GM18505 (cell line): ENCODE measurements around the gene NLK.
"Not testable (repeated sequence)": the region's sequence is repeated elsewhere in the genome, so short reads cannot be mapped to it uniquely, and the experiment has no call there.

Source experiments
- ATAC-seq: cut with Tn5 transposase; IDR thresholded peaks from one replicate; pipeline ENCODE4 v1.9.1; 2021; ENCODE audit not compliant: unreplicated experiment
- POLR2A ChIP-seq: IDR thresholded peaks from 4 replicates; pipeline ENCODE4 v1.6.1; 2011; ENCODE audit warnings: borderline replicate concordance; ENCODE audit not compliant: insufficient read depth, insufficient read length; ENCODE audit errors: extremely low read depth

NLK gene

DNA sequence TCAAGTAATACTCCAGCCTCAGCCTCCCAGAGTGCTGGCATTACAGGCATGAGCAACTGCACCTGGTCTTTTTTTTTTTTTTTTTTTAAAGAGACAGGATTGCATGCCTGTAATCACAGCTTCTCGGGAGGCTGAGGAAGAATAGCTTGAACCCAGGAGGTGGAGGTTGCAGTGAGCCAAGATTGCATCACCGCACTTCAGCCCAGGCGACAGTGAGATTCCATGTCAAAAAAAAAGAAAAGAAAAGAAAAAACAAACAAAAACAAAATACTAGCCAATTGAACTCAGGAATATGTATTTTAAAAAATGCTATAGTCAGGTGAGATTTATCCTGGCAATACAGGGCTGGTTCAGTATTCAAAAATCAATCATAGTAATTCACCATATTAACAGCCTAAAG, 158.8 kb downstream of the NLK start:
- no peak for TF ChIP-seq POLR2A
- no peak for ATAC-seq

DNA sequence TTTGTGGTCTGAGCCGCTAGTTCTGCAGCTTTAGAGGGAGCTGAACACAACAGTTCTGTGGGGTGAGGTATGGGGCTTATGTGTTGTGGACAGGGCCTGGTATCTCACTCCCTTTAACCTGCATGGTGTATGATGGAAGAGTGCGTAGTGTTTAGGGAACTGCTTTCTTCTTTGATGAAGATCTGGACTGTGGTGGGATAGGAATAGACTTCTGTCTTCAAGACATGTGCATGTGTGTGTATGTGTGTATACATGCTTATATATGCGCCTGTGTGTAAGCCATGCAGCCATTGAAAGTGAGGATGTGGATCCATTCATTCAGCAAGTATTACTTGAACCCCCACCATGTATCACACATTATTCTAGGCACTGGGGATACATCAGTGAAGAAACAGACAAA, 161.8 kb downstream of the NLK start:
- TF ChIP-seq POLR2A: no peak
- ATAC-seq: no peak

DNA sequence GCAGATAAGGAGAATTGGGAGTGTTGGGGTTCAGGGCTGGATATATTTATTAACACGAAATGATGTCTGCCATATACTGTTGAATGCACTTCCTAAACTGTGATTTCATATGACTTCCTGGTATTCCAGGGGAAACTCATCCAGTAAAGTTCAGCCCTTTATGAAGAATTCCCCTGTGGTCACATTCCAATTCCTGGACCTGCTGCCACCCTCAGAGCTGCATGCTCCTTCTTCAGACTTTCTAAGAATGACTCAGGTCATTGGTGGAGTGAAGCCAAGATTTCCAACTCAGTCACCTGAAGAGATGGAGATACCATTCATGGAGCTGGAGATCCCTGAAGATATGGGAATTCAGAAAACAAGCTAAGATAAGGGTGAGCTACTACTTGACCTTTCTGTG, 162.3 kb downstream of the NLK start:
- no peak for TF ChIP-seq POLR2A
- no peak for ATAC-seq

DNA sequence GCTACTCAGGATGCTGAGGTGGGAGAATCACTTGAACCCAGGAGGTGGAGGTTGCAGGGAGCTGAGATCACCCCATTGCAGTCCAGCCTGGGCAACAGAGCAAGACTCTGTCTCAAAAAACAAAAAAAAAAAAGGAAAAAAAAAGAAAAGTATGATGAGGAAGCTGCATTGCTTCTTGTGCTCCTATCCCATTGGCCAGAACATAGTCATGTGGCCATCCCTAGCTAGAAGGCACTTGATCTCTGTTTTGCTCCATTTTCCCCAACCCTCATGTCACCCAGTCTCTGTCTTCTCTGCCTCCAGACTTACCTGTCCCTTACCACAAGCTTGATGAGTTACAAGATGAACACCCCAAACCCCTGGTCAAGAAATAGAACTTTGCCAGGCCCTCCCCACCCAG, 163.8 kb downstream of the NLK start:
- no peak for TF ChIP-seq POLR2A
- ATAC-seq: no peak

DNA sequence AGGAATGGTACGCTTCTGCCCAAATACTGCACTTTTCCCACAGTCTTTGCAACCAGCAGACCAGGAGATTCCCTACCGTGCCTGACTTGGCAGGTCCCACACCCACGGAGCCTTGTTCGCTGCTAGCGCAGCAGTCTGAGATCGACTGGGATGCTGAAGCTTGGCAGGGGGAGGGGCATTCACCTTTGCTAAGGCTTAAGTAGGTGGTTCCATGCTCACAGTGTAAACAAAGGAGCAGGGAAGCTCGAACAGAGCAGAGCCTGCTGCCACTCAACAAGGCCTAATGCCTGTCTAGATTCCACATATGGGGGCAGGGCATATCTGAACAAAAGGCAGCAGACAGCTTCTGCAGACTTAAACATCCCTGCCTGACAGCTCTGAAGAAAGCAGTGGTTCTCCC, 169.3 kb downstream of the NLK start:
- ATAC-seq: no peak
- no peak for TF ChIP-seq POLR2A

DNA sequence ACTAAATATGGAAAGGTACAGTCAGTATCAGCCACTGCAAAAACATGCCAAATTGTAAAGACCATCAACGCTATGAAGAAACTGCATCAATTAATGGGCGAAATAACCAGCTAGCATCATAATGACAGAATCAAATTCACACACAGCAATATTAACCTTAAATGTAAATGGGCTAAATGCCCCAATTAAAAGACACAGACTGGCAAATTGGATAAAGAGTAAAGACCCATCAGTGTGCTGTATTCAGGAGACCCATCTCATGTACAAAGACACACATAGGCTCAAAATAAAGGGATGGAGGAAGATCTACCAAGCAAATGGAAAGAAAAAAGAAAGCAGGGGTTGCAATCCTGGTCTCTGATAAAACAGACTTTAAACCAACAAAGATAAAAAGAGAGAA, 171.1 kb downstream of the NLK start:
- ATAC-seq: not testable (repeated sequence)

DNA sequence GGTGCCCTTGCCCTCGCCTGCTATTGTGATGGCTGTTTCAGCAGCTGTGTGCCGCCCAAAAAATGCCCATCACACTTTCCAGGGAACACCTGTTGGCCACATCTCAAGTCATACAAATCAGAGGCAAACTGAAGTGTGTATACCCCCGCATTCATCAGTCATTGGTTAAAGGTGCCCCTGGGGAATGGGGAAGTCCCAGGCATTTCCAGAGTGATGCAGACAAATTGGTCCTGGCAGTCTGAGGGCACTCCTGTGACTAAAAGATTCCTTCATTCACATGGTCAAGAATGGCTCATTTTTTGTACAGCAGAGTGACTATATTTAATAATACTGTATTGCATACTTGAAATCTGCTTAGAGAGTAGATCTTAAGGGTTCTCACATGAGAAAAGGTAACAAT, 173.6 kb downstream of the NLK start:
- no peak for TF ChIP-seq POLR2A
- no peak for ATAC-seq

DNA sequence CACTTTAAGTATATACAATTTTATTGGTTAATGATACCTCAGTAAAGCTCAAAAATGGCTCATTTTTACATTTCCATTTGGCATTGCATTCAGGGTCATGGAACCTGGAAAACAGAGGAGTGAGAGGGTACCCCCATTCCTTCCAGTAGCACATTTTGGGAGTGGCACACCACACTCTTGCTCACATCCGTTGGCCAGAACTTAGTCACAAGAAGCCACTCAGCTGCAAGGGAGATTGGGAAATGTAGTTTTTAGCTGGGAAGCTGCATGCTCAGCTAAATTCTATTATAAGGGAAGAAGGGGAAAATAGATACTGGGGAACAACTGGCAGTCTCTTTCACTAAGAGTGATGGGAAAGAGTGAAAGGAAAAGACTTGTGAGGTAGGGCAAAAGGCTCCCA, 174.1 kb downstream of the NLK start:
- TF ChIP-seq POLR2A: no peak
- no peak for ATAC-seq

DNA sequence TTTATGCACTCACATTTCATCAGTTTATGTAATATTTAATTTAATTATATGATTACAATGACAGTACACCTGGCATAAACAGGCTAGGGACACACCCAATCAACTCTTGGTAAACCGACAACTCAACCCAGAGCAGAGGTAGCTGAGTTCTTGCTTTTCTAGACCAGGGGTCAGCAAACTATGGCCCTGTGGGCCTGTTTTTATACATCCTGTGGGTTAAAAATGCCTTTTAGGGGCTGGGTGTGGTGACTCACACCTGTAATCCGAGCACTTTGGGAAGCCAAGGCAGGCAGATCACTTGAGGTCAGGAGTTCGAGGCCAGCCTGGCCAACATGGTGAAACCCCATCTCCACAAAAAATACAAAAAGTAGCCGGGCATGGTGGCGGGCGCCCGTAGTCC, 177.3 kb downstream of the NLK start:
- ATAC-seq: no peak

DNA sequence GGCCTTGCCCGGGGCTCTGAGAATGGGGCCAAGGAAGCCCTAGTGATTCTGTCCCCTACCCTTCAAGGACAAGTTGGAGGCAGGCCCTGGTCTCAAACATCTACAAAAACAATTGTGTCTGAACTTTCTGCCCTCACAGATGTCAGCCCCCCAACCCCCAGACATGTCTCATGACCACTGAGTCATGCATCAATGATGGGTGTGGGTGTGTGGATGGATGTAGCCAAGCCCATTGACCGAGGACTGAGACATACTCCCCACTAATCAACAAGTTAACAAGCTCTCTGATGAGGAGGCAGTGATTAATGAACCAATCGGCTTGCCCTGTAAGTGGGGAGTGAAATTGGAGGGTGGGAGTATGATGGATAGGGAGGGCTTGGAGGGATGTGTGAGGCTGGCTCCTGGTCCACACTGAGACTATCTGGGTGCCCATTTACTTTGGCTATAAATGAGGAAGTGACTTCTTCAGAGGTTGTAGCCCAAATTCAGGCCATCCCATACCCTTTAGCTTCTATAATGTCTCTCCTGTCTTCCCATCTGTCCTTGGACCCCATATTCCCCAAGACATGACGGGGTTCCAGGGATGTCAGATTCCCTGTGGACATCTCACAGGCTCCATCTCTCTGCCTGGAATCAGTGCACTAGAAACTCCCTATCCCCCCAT, 179.4 kb downstream of the NLK start:
- no peak for ATAC-seq
- no peak for TF ChIP-seq POLR2A

More for the DNA sequence above, 177.3 kb downstream of the NLK start:
- no peak for TF ChIP-seq POLR2A

DNA sequence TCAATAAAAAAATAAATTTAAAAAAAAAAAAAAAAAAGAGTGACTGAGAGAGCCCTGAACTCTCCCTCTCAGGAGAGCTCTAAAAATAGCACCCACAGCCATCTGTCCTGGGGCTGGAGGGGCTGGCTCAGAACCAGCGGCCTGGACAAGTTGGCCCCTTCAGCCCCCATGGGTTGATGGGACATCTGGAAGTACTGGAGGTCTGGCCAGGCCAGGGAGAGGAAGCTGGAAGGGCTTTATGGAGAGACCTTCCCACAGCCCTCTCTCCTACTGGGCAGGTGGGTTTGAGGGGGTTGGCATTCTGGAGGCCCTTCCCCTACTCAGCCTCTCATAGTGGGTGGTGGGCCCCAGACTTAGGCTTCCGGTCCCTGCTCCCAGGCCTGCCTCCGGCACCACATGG, 182.8 kb downstream of the NLK start:
- no peak for TF ChIP-seq POLR2A
- ATAC-seq: no peak

DNA sequence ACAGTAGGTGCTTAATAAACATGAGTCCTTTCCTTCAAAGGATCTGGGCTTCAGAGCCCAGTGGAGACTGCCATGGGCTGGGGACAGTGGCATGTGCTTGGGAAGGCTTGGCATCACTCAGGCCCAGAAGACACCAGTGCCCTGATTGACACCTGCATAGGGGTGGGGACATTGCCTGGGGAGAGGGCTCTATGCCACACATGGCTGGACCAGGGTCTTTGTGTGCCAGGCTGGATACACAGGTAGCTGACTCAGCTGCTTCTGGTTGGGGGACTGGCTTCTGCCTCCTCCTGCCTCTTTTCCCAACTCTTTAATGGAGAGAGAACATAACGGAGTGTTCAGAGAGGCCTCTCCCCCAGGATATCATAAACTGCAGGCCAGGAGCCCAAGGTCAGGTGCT, 183.4 kb downstream of the NLK start:
- ATAC-seq: no peak
- TF ChIP-seq POLR2A: no peak

DNA sequence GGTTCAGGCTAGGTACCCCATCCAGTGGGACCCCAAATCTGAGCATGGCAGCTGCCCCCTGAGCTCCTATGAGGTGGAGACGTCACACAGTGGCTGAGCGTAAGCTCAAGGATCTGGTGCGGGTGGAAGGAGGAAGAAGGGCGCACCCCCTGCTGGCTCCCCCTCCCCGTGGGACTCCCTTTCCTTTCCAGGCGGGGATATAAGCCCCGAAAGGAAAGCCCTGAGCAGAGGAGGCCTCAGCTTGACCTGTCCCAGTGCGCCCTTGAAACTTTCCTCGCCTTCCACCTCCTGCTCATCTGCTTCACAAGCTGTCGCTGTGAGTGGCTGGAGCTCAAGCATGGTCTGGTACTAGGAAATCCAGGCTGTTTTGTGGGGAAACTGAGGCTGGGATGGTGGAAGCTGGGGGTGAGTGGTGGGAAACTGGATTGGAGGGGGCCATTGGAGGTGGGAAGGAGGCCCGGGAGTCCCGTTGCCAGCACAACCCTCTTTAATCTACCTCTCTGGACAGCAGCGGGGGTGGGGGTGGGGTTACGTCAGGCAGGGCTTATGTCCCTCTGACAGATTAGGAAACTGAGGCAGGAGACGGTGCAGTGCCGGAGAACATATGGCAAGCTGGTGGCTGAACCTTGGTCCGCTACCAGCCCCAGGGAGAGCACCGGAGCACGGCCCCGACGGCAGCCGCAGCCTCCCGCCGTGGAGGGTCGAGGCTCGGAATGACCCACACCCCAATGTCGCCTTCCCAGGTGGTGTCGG, 184.3 kb downstream of the NLK start:
- no peak for ATAC-seq
- TF ChIP-seq POLR2A: no peak

DNA sequence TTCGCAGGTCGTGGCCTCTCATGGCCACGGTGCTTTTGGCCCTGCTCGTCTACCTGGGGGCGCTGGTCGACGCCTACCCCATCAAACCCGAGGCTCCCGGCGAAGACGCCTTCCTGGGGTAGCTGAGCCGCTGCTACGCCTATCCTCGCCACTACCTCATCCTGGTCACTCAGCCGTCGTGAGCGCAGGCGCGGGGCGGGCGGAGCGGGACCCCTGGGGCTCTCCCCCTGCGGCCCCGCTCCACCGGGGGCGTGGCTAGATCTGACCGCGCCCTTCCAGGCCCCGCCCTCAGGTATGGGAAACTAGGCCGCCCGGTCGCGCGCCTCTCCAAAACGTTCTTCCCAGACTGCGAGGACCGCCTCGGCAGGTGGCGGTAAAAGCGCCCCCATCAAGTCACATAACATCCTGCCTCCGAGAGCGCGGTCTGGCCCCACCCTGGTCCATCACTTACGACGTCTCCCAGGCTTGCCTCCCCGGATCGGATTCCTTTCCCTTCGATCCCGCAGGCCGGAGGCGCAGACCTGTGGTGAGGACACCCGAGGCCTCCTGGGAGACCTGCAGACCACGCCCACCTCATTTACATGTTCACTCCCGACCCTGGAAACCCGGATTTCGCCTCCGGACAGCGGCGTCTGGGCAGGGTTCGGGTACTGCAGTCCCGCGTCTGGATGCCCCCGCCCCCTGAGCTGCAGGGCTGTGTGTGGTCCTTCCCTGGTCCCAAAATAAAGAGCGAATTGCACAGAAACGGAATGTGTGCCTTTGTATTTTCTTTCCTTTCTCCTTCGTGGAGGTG, 185.0 kb downstream of the NLK start:
- TF ChIP-seq POLR2A: no peak
- ATAC-seq: no peak
